HepG2 (cell line): ENCODE results near the gene KCTD15. TPM values are rescaled to one million over a fixed set of nuclear protein-coding genes. Genes with fewer than 3 reads are reported as not detected.

Experiments
- ELF3 ChIP-seq: IDR thresholded peaks from 2 replicates; pipeline ENCODE4 v1.6.1; 2016; ENCODE audit warnings: missing genetic modification reagents, missing compliant biosample characterization
- FOXC1 ChIP-seq: sonication (generic); formaldehyde crosslinking; IDR thresholded peaks from 2 replicates; pipeline ENCODE4 v1.8.0; 2022; ENCODE audit warnings: mild to moderate bottlenecking, missing genetic modification reagents, borderline replicate concordance
- HNRNPH1 ChIP-seq: fragments of 200-400 bp; formaldehyde crosslinking; optimal IDR thresholded peaks from 2 replicates; pipeline ENCODE3; 2017; ENCODE audit warnings: mild to moderate bottlenecking, low read depth, low read length
- HOXA9 ChIP-seq: sonication (generic); formaldehyde crosslinking; IDR thresholded peaks from 2 replicates; pipeline ENCODE4 v1.8.1; 2022; ENCODE audit warnings: missing genetic modification reagents, mild to moderate bottlenecking, moderate library complexity, borderline replicate concordance
- KLF15 ChIP-seq: sonication (generic); formaldehyde crosslinking; IDR thresholded peaks from 2 replicates; pipeline ENCODE4 v1.8.1; 2023; ENCODE audit warnings: borderline replicate concordance, mild to moderate bottlenecking, inconsistent platforms, missing genetic modification reagents, mixed read lengths
- KLF9 ChIP-seq: IDR thresholded peaks from 2 replicates; pipeline ENCODE4 v1.6.1; 2016; ENCODE audit warnings: low read depth
- MTF2 ChIP-seq: sonication (generic); formaldehyde crosslinking; IDR thresholded peaks from 2 replicates; pipeline ENCODE4 v1.5.0; 2020; ENCODE audit warnings: missing genetic modification reagents, borderline replicate concordance
- PAX8 ChIP-seq: sonication (generic); formaldehyde crosslinking; IDR thresholded peaks from 2 replicates; pipeline ENCODE4 v1.8.0; 2022; ENCODE audit warnings: mild to moderate bottlenecking, missing genetic modification reagents, borderline replicate concordance
- SMARCE1 ChIP-seq: fragments of 450-650 bp; IDR thresholded peaks from 2 replicates; pipeline ENCODE4 v1.6.1; 2017; ENCODE audit warnings: borderline replicate concordance
- SOX13 ChIP-seq, 3 experiments: fragments of 450-650 bp in 1 of 3; sonication (generic) in 1 of 3; formaldehyde crosslinking in 1 of 3; IDR thresholded peaks in 2 of 3; conservative IDR thresholded peaks in 1 of 3; 2 replicates each; pipeline versions ENCODE4 v1.5.0 to v1.6.1; 2016 to 2020; ENCODE audit warnings: antibody characterized with exemption in 1 of 3, mild to moderate bottlenecking in 1 of 3, missing compliant biosample characterization in 1 of 3, missing genetic modification reagents in 1 of 3, moderate library complexity in 1 of 3
- TBL1XR1 ChIP-seq: fragments of 150-350 bp; IDR thresholded peaks from 2 replicates; pipeline ENCODE4 v1.6.1; 2014; ENCODE audit warnings: borderline replicate concordance, low read length; ENCODE audit not compliant: partially characterized antibody
- THAP11 ChIP-seq: IDR thresholded peaks from 2 replicates; pipeline ENCODE4 v1.6.1; 2016; ENCODE audit warnings: missing biosample characterization, missing genetic modification reagents
- ZFP62 ChIP-seq: sonication (generic); formaldehyde crosslinking; IDR thresholded peaks from 2 replicates; pipeline ENCODE4 v1.4.0; 2020; ENCODE audit warnings: missing genetic modification reagents
- ZNF12 ChIP-seq: sonication (generic); formaldehyde crosslinking; IDR thresholded peaks from 2 replicates; pipeline ENCODE4 v1.5.0; 2020; ENCODE audit warnings: missing genetic modification reagents
- ZNF138 ChIP-seq: sonication (generic); formaldehyde crosslinking; IDR thresholded peaks from 2 replicates; pipeline ENCODE4 v1.5.0; 2020; ENCODE audit warnings: mild to moderate bottlenecking, low read depth, missing genetic modification reagents
- ZNF292 ChIP-seq: sonication (generic); formaldehyde crosslinking; IDR thresholded peaks from 2 replicates; pipeline ENCODE4 v1.8.1; 2022; ENCODE audit warnings: mild to moderate bottlenecking, low read depth, missing genetic modification reagents, borderline replicate concordance
- ZNF501 ChIP-seq: sonication (generic); formaldehyde crosslinking; IDR thresholded peaks from 2 replicates; pipeline ENCODE4 v1.5.1; 2020; ENCODE audit warnings: mild to moderate bottlenecking, moderate library complexity, missing genetic modification reagents
- ZNF749 ChIP-seq: sonication (generic); formaldehyde crosslinking; IDR thresholded peaks from 2 replicates; pipeline ENCODE4 v1.8.0; 2022; ENCODE audit warnings: mild to moderate bottlenecking, missing genetic modification reagents, moderate library complexity, borderline replicate concordance
- polyA plus RNA-seq, 8 experiments: library from polyadenylated mRNA; depleted of rRNA in 3 of 8; stranded (reverse) in 7 of 8; unstranded in 1 of 8; fragments of >200 nt; fragmentation: Illumina TruSeq in 4 of 8; extraction: Trizol in 4 of 8; gene quantifications; 2 replicates each; pipeline versions ENCODE4 v1.2.1 to v1.2.3, GENCODE V29; 2011 to 2016; ENCODE audit warnings: low read depth in 4 of 8, missing spikeins in 1 of 8, mixed read lengths in 1 of 8; ENCODE audit not compliant: insufficient read depth in 1 of 8
- total RNA-seq, 5 experiments: library from RNA; depleted of rRNA; stranded (reverse); fragments of >200 nt; fragmentation: Illumina TruSeq; extraction: Trizol; gene quantifications; 2 replicates each; pipeline ENCODE4 v1.2.3, GENCODE V29; 2016; ENCODE audit warnings: low read depth in 1 of 5
- TF ChIP-seq, protein P1 (sequence below): IDR thresholded peaks from 2 replicates; pipeline ENCODE4 v1.6.1; 2016
- TF ChIP-seq, protein P2 (sequence below): sonication (generic); formaldehyde crosslinking; IDR thresholded peaks from 2 replicates; pipeline ENCODE4 v1.5.1; 2020; ENCODE audit warnings: missing genetic modification reagents, mild to moderate bottlenecking, borderline replicate concordance
- TF ChIP-seq, protein P3 (sequence below): sonication (generic); formaldehyde crosslinking; IDR thresholded peaks from 2 replicates; pipeline ENCODE4 v1.4.0; 2020; ENCODE audit warnings: missing genetic modification reagents
- TF ChIP-seq, protein P4 (sequence below): sonication (generic); formaldehyde crosslinking; IDR thresholded peaks from 2 replicates; pipeline ENCODE4 v1.5.1; 2020; ENCODE audit warnings: mild to moderate bottlenecking, moderate library complexity, missing genetic modification reagents

The KCTD15 gene
- total and polyA plus RNA-seq, 2 of the 13 experiments (the other 11 are each of a cell fraction or from before 2014, with no cell fraction given) = 13.2 to 16.7 TPM

DNA sequence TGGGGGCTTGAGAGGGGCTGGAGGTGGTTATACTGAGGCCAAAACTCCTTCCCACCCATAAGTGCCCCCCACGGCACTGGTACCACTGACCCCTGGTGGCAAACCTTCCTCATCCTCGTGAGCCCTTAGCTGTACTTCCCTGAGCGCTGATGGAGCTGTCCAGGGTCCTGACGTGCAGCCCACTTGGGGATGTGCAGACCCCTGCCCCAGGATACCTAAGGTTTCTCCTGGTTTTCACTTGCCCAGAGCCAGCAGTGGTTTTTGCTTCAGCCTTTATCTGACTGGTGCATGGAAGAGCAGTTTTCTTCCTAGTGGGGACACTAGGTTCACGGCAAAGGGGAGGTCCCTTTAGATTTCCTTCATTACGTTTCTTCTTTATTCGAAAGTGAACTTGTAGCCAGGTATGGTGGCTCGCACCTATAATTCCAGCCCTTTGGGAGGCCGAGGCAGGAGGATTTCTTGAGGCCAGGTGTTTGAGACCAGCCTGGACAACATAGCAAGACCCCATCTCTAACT is 28.7 kb upstream of the KCTD15 start (continued):
- TF ChIP-seq, protein P1, sequence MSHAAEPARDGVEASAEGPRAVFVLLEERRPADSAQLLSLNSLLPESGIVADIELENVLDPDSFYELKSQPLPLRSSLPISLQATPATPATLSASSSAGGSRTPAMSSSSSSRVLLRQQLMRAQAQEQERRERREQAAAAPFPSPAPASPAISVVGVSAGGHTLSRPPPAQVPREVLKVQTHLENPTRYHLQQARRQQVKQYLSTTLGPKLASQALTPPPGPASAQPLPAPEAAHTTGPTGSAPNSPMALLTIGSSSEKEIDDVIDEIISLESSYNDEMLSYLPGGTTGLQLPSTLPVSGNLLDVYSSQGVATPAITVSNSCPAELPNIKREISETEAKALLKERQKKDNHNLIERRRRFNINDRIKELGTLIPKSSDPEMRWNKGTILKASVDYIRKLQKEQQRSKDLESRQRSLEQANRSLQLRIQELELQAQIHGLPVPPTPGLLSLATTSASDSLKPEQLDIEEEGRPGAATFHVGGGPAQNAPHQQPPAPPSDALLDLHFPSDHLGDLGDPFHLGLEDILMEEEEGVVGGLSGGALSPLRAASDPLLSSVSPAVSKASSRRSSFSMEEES (CRISPR knock-in tag) = peak; percentile 57
- TF ChIP-seq, protein P2, sequence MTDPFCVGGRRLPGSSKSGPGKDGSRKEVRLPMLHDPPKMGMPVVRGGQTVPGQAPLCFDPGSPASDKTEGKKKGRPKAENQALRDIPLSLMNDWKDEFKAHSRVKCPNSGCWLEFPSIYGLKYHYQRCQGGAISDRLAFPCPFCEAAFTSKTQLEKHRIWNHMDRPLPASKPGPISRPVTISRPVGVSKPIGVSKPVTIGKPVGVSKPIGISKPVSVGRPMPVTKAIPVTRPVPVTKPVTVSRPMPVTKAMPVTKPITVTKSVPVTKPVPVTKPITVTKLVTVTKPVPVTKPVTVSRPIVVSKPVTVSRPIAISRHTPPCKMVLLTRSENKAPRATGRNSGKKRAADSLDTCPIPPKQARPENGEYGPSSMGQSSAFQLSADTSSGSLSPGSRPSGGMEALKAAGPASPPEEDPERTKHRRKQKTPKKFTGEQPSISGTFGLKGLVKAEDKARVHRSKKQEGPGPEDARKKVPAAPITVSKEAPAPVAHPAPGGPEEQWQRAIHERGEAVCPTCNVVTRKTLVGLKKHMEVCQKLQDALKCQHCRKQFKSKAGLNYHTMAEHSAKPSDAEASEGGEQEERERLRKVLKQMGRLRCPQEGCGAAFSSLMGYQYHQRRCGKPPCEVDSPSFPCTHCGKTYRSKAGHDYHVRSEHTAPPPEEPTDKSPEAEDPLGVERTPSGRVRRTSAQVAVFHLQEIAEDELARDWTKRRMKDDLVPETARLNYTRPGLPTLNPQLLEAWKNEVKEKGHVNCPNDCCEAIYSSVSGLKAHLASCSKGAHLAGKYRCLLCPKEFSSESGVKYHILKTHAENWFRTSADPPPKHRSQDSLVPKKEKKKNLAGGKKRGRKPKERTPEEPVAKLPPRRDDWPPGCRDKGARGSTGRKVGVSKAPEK (CRISPR knock-in tag) = no peak
- TF ChIP-seq ZNF749 (no peak), FOXC1 (CRISPR knock-in tag) (0 out of 2 replicates have a peak, but pooled peaks have one; percentile 40), KLF9 (no peak), SOX13 (IDR thresholded peaks at IDR 0.05) (no peak), SOX13 (CRISPR knock-in tag; conservative IDR thresholded peaks at IDR 0.05 in 1 of 2, IDR thresholded peaks at IDR 0.05 in 1 of 2) (peak in 1 of 2 experiments; percentile 28; a peak in 1 of 4 replicates), SMARCE1 (no peak), MTF2 (CRISPR knock-in tag) (no peak), HOXA9 (CRISPR knock-in tag) (no peak), THAP11 (0 out of 2 replicates have a peak, but pooled peaks have one; percentile 36), TBL1XR1 (no peak), ZNF12 (0 out of 2 replicates have a peak, but pooled peaks have one; percentile 26), HNRNPH1 (no peak), ZNF292 (CRISPR knock-in tag) (no peak), ELF3 (peak; percentile 72; the same call in 1 of the 2 replicates), ZFP62 (CRISPR knock-in tag) (no peak), PAX8 (CRISPR knock-in tag) (no peak), ZNF501 (no peak), ZNF138 (CRISPR knock-in tag) (0 out of 2 replicates have a peak, but pooled peaks have one; percentile 63), KLF15 (CRISPR knock-in tag) (no peak)
- TF ChIP-seq, protein P3, sequence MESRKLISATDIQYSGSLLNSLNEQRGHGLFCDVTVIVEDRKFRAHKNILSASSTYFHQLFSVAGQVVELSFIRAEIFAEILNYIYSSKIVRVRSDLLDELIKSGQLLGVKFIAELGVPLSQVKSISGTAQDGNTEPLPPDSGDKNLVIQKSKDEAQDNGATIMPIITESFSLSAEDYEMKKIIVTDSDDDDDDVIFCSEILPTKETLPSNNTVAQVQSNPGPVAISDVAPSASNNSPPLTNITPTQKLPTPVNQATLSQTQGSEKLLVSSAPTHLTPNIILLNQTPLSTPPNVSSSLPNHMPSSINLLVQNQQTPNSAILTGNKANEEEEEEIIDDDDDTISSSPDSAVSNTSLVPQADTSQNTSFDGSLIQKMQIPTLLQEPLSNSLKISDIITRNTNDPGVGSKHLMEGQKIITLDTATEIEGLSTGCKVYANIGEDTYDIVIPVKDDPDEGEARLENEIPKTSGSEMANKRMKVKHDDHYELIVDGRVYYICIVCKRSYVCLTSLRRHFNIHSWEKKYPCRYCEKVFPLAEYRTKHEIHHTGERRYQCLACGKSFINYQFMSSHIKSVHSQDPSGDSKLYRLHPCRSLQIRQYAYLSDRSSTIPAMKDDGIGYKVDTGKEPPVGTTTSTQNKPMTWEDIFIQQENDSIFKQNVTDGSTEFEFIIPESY = no peak
- TF ChIP-seq, protein P4, sequence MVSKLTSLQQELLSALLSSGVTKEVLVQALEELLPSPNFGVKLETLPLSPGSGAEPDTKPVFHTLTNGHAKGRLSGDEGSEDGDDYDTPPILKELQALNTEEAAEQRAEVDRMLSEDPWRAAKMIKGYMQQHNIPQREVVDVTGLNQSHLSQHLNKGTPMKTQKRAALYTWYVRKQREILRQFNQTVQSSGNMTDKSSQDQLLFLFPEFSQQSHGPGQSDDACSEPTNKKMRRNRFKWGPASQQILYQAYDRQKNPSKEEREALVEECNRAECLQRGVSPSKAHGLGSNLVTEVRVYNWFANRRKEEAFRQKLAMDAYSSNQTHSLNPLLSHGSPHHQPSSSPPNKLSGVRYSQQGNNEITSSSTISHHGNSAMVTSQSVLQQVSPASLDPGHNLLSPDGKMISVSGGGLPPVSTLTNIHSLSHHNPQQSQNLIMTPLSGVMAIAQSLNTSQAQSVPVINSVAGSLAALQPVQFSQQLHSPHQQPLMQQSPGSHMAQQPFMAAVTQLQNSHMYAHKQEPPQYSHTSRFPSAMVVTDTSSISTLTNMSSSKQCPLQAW (CRISPR knock-in tag) = no peak
